ENCODE results near the gene SUSD1. TPM values are rescaled to one million over a fixed set of nuclear protein-coding genes. Genes with fewer than 3 reads are reported as not detected.

The SUSD1 gene
- total and polyA plus RNA-seq, 2 of the 13 experiments (the other 11 are each of a cell fraction or from before 2014, with no cell fraction given), result 25.9 to 32.3 TPM

DNA sequence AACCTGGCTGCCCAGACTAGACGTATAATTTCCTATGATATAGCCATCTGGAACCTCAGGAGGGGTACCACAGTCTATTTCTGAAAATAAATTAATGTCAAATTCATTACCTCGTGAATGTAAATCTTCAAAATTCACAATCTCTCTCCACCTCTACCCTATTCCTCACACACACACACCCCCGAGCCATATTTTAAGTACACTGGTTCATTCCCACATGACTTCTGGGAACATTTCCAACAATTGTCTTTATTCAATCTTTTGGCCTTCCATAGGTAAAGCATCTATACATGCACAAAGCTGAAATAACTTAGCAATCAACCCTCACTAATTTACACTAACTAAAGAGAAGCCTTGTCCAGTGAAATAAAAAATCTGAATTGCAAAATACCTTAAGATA is 32.7 kb downstream of the SUSD1 start (continued):
- TF ChIP-seq ZFP90 (CRISPR knock-in tag; IDR thresholded peaks at IDR 0.05; ENCODE audit: borderline replicate concordance) (no peak), TEF (CRISPR knock-in tag; IDR thresholded peaks at IDR 0.05) (no peak), SETDB1 (CRISPR knock-in tag; IDR thresholded peaks at IDR 0.05; ENCODE audit: borderline replicate concordance) (no peak), ZC3H13 (CRISPR knock-in tag; IDR thresholded peaks at IDR 0.05) (no peak)
- TF ChIP-seq, protein P1, sequence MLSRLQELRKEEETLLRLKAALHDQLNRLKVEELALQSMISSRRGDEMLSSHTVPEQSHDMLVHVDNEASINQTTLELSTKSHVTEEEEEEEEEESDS (CRISPR knock-in tag; IDR thresholded peaks at IDR 0.05; ENCODE audit: borderline replicate concordance), result no peak

DNA sequence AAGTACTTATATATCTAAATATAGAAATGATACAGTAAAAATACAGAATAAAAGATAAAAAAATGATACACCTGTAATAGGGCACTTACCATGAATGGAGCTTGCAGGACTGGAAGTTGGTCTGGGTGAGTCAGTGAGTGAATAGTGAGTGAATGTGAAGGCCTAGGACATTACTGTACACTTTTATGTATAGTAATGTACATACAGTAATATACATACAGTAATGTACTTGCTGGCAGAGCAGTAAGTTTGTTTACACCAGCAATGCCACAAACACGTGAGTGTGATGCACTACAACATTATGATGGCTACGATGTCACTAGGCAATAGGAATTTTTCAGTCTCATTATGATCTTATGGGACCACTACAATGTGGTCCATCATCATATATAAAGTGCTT is 34.2 kb downstream of the SUSD1 start:
- TF ChIP-seq ZNF24 (IDR thresholded peaks at IDR 0.05) (no peak), NKX3-1 (CRISPR knock-in tag; IDR thresholded peaks at IDR 0.05) (no peak), ZNF749 (CRISPR knock-in tag; IDR thresholded peaks at IDR 0.05; ENCODE audit: borderline replicate concordance) (no peak), ZFP36 (IDR thresholded peaks at IDR 0.05; ENCODE audit: borderline replicate concordance, low read depth, low read length, partially characterized antibody) (no peak), PHF21A (CRISPR knock-in tag; IDR thresholded peaks at IDR 0.05) (no peak), FOXM1 (CRISPR knock-in tag; IDR thresholded peaks at IDR 0.05) (no peak), AGO1 (IDR thresholded peaks at IDR 0.05; ENCODE audit: low read depth, low read length, poor library complexity, severe bottlenecking) (no peak), ZNF761 (CRISPR knock-in tag; conservative IDR thresholded peaks at IDR 0.05) (no peak), ZNF775 (CRISPR knock-in tag; IDR thresholded peaks at IDR 0.05; ENCODE audit: borderline replicate concordance) (no peak), SIN3B (IDR thresholded peaks at IDR 0.05; ENCODE audit: low read length) (no peak), GATA4 (IDR thresholded peaks at IDR 0.05; ENCODE audit: borderline replicate concordance, low read depth) (no peak), BRCA1 (CRISPR knock-in tag; IDR thresholded peaks at IDR 0.05) (no peak), ZNF562 (CRISPR knock-in tag; IDR thresholded peaks at IDR 0.05; ENCODE audit: borderline replicate concordance) (no peak), SNAPC2 (CRISPR knock-in tag; IDR thresholded peaks at IDR 0.05) (no peak), BRD4 (CRISPR knock-in tag; IDR thresholded peaks at IDR 0.05) (no peak), NONO (IDR thresholded peaks at IDR 0.05) (no peak), NONO (CRISPR knock-in tag; conservative IDR thresholded peaks at IDR 0.05) (no peak), HHEX (CRISPR knock-in tag; IDR thresholded peaks at IDR 0.05) (no peak), TAF1 (CRISPR knock-in tag; IDR thresholded peaks at IDR 0.05) (no peak)
- TF ChIP-seq, protein P2, sequence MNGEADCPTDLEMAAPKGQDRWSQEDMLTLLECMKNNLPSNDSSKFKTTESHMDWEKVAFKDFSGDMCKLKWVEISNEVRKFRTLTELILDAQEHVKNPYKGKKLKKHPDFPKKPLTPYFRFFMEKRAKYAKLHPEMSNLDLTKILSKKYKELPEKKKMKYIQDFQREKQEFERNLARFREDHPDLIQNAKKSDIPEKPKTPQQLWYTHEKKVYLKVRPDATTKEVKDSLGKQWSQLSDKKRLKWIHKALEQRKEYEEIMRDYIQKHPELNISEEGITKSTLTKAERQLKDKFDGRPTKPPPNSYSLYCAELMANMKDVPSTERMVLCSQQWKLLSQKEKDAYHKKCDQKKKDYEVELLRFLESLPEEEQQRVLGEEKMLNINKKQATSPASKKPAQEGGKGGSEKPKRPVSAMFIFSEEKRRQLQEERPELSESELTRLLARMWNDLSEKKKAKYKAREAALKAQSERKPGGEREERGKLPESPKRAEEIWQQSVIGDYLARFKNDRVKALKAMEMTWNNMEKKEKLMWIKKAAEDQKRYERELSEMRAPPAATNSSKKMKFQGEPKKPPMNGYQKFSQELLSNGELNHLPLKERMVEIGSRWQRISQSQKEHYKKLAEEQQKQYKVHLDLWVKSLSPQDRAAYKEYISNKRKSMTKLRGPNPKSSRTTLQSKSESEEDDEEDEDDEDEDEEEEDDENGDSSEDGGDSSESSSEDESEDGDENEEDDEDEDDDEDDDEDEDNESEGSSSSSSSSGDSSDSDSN (CRISPR knock-in tag; IDR thresholded peaks at IDR 0.05), result no peak
- H2AFZ ChIP-seq (ENCODE audit: low read length), result no peak overlapping the region
- no peaks in the 10 kb centered on the region for H3K9me3 ChIP-seq (ENCODE audit: low read length)
- in situ Hi-C loops (cut with HindIII; ENCODE audit: extremely low pct_ligation_motif_present, low pct_unique_long_range_greater_than_20kb) (no loop called here), intact Hi-C loops (cut with micrococcal nuclease; ENCODE audit: unreplicated experiment) (no loop called here)
- no peak overlapping the region for H3K4me2 ChIP-seq (ENCODE audit: low read depth, low read length)
- BruUV-seq (replicated peaks), result no TSS peak
- peaks cover 4% of the 10 kb centered on the region for H3K4me1 ChIP-seq (ENCODE audit: insufficient read depth, low read length)
- H3K79me2 ChIP-seq (ENCODE audit: insufficient read depth, low read length), result no peaks in the 10 kb centered on the region
- ATAC-seq (no peak), FAIRE-seq (no peak), DNase-seq (ENCODE audit: low spot score) (no peak)
- WGBS (ENCODE audit: low lambda C conversion rate), result 90% methylated on average over 2 of the region's 2 CpGs
- H3K4me3 ChIP-seq (replicated peaks in 1 of 3; ENCODE audit: insufficient read depth in 1 of 3, low read depth in 2 of 3, low read length in 3 of 3), result no peak overlapping the region
- no peaks in the 10 kb centered on the region for H4K20me1 ChIP-seq (ENCODE audit: insufficient read depth, low read length)
- CTCF ChIA-PET (ENCODE audit: low intra/inter-chr PET ratio, low total read pairs), result no interaction called here
- H3K9ac ChIP-seq (ENCODE audit: insufficient read depth, low read depth, low read length), result no peak overlapping the region
- H3K27ac ChIP-seq (ENCODE audit: extremely low read length, insufficient read depth, low read length), result no peak overlapping the region
- H3K27me3 ChIP-seq (ENCODE audit: control insufficient read depth in 1 of 2, insufficient read depth in 2 of 2, low read length in 2 of 2), result no peaks in the 10 kb centered on the region
- peaks cover 6 to 24% of the 10 kb centered on the region in 2 experiments for H3K36me3 ChIP-seq (replicated peaks in 1 of 2; ENCODE audit: control insufficient read depth in 1 of 2, insufficient read depth in 2 of 2, low read length in 2 of 2)
- POLR2A ChIA-PET, result no interaction called here

Measured in HepG2 (cell line).